GM21576 (cell line): ENCODE measurements around the gene PEX6.
"Not testable (repeated sequence)": the region's sequence is repeated elsewhere in the genome, so short reads cannot be mapped to it uniquely, and the experiment has no call there.

Source experiments
- ATAC-seq: cut with Tn5 transposase; IDR thresholded peaks from one replicate; pipeline ENCODE4 v1.9.1; 2021; ENCODE audit warnings: mild to moderate bottlenecking, moderate library complexity; ENCODE audit not compliant: unreplicated experiment

Gene PEX6

DNA sequence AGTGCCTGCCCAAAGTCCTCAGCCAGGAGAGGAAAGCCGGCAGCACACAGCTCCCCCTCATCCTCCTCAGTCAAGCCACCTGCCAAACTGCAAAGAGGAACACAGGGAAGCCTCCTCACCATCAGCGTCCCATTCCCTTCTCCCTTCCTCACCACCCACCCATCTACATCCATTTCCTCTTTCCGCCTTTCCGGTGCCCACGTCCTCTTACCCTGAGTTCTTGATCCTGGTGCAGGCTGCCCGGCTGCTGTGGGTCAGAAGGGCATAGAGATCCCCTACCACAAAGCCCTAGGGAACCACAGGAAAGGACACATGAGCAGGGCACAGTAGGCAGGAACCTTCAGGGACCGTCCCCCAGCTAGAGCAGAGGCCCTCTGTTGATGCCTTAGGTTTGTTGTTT is 12.4 kb downstream of the PEX6 start:
- ATAC-seq = no peak

GRCh38 chr6:42963855-42964605 is 15.0 kb downstream of the PEX6 start:
- ATAC-seq = no peak

GRCh38 chr6:42963179-42963854 is 15.7 kb downstream of the PEX6 start:
- no peak for ATAC-seq

DNA sequence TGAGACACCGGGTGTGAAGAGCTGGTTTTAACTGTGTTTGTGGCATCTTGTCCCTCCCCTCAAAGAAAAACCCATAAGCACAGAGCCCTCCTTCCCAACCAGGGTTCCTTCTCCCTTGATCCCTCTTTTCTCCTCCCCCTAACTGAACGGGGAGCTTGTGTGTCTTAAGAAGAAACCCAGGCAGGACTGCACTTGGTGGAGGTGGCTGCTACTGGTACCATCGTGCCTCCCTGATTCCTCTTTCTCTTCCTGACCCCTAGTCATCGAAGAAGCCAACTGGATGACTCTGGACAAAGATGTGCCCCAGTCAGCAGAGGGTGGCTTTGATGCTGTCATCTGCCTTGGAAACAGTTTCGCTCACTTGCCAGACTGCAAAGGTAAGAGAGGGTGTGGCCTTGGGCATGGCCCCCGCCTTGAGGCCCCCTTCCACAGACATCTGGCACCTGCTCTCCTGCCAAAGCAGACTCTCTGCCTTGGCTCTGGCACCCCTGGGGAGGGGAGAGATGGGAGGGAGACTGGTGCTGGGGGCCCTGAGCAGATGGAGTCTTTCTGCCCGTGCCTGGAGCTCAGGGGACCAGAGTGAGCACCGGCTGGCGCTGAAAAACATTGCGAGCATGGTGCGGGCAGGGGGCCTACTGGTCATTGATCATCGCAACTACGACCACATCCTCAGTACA is 16.3 kb downstream of the PEX6 start:
- no peak for ATAC-seq

- no peak for ATAC-seq
Observed at GRCh38 chr6:42962096-42962495, 16.9 kb downstream of the PEX6 start.

GRCh38 chr6:42961020-42961470 is 17.9 kb downstream of the PEX6 start:
- ATAC-seq = no peak

DNA sequence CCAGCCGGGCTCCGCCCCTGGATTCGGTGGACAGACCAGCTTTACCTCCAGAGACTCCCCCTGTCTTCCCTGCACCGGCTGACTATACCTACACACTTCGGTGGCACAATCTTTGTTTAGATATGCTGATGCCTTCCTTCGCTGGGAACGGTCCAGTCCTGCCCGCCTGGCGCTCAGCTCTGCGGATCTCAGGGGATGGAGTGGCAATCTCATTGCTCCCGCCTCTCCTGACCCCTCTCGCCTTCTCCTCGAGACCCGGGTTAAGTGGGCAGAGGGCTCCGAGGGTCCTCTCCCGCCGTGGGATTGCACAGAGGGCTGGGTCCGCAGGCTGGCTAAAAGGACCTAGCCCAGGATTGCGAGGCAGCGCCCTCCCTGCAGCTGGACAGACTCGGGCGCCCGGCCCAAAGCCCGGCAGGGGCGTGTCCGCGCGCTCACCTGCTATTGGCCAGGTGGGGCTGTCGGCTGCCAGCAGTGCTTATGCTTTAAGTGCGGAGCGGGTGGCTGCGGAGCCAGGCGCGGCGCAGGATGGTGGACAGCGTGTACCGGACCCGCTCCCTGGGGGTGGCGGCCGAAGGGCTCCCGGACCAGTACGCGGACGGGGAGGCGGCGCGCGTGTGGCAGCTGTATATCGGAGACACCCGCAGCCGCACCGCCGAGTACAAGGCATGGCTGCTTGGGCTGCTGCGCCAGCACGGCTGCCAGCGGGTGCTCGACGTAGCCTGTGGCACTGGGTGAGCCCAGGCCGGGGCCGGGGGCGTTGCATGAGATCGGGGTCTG is 18.6 kb downstream of the PEX6 start, which contains the start of gene GNMT:
GNMT (plus strand) TSS at position 512 of the 777 bp plus-strand sequence; CDS start at position 526, 14 bp downstream.
- no peak for ATAC-seq

- no peak for ATAC-seq
Observed at GRCh38 chr6:42959917-42960242, 19.1 kb downstream of the PEX6 start.

DNA sequence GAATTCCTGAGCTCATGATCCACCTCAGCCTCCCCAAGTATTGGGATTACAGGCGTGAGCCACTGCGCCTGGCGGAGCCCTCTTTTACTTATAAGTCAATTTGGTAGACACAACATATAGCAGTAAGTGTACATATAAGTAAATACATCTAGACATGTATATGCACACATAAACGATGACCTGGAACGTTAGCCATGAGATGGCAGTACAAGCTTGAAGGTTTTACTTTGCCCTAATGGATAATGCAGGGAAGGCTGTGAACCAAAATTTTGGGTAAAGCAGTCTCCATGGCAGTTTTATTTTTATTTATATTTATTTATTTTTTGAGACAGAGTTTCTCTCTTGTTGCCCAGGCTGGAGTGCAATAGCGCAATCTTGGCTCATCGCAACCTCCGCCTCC is 20.9 kb downstream of the PEX6 start:
- no peak for ATAC-seq

DNA sequence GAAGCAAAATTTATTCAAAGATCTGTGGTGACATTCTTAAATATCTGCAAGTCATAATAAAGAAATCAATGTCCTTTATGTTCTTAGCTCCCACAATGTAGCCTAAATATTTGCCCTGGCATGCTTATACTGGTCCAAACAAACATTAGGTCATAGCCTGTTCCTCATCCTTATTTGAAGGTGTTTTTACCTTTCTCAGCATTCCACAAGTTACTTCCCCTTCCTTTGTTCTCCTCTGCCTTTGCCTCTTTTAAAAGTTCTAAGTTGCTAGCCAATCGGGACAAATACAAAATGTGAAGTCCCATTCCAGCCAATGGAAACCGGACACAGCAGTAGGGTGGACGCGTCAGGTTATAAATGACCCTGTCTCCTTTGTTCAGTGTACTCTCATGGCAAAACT is 24.6 kb downstream of the PEX6 start:
- not testable (repeated sequence) for ATAC-seq

DNA sequence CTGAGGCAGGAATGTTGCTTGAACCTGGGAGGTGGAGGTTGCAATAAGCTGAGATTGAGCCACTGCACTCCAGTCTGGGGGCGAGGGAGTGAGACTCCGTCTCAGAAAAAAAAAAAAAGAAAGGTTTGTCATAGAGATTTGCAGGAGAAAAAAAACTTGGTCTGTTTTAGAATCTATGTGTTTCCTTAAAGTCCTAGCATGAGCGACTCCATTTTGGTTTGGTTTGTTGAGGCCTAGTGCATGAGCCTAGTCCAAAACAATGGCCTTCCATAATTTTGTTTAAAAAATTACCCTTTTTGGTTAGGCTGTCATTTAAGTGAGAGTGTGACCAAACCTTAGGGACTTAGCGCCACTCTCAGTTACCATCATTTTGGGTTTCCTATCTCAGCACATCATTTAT is 26.6 kb downstream of the PEX6 start:
- no peak for ATAC-seq

GRCh38 chr6:42947950-42948349 is 31.0 kb downstream of the PEX6 start:
- ATAC-seq = no peak

GRCh38 chr6:42942444-42942843 is 36.5 kb downstream of the PEX6 start:
- ATAC-seq = no peak

DNA sequence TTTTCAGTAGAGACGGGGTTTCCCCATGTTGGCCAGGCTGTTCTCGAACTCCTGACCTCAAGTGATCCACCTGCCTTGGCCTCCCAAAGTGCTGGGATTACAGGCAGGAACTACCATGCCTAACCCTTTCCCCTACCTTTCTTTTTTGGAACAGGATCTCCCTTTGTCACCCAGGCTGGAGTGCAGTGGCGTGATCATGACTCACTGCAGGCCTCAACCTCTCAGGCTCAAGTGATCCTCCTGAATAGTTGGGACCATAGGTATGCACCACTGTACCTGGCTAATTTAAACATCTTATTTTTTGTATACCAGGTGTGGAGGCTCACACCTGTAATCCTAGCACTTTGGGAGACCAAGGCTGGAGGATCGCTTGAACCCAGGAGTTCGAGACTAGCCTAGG is 37.6 kb downstream of the PEX6 start:
- ATAC-seq = not testable (repeated sequence)

DNA sequence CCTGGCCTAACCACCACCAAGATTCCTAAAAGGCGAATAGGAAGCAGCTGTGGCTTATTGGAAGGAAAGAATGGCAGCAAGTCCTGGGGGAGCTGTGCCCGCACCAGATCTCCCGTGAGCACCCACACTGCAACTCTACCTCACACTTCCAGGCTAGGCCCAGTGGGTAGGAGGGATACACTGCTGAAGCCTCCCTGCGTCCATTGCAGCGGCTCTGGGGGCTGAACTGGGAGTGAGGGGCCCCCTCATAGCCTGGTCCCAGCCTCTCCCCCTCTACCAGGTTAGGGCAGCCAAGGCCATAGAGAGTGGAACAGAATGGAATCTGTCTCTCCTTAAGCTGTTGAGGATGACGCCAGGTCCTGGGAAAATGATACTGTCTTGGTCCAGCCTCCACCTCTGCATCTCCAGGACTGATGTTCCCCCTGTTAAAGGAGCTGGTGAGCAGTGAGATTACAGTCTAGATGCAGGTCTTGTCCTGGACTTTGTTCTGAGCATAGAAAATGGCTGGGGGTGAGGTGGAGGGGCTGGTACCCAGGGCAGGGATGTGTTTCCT is 38.4 kb downstream of the PEX6 start:
- no peak for ATAC-seq

- no peak for ATAC-seq
Observed at GRCh38 chr6:42939810-42940167, 39.2 kb downstream of the PEX6 start.

- ATAC-seq = no peak
Observed at GRCh38 chr6:42938987-42939809, 39.8 kb downstream of the PEX6 start.

- ATAC-seq = no peak
Observed at GRCh38 chr6:42938428-42938796, 40.6 kb downstream of the PEX6 start.

DNA sequence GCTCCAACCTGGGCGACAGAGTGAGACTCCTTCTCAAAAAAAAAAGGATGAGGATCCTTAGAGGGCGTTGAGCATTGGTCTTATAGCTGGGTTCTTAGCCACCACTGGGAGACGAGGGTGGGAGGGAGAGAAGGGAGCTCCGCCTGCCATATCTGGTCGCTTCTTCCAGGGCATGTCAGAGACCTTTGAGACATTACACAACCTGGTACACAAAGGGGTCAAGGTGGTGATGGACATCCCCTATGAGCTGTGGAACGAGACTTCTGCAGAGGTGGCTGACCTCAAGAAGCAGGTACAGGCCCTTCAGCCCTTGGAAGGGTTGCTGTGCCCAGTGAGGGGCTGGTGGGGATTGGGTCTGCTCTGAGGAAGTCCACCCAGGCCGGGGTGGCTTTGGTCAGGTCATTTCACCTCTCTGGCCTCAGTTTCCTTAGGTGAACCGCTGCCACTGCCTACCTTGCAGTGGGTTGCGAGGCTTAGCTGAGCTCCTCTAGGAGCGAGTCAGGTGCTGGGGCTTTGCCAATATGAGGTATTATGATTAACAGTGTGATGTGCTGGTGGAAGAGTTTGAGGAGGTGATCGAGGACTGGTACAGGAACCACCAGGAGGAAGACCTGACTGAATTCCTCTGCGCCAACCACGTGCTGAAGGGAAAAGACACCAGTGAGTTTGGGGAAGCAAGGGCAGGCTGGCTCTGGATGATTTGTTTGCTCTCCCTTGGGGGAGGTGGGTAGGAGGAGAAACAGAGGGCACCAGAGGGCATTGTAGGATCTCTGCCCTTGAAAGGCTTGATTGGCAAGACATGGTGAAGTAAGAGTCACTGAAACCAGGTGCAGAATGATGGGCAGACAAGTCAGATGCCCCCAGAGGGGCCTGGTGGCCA is 41.2 kb downstream of the PEX6 start:
- no peak for ATAC-seq
